ENCODE data around the gene RC3H1. TPM values are rescaled to one million over a fixed set of nuclear protein-coding genes. Genes with fewer than 3 reads are reported as not detected.

Gene RC3H1
- total and polyA plus RNA-seq, 10 of the 15 experiments (the other 5 are each of a cell fraction or from before 2014, with no cell fraction given): 1.4 to 33.9 (median 11.8) TPM

GRCh38 chr1:173946380-173946921 is 75.7 kb downstream of the RC3H1 start:
- Histone ChIP-seq H3K27me3 (replicated peaks in 1 of 2; ENCODE audit: control insufficient read depth in 2 of 2, insufficient read depth in 2 of 2, low read length in 1 of 2) (no peaks in the 10 kb centered on the region), H2AFZ (ENCODE audit: control insufficient read depth, low read depth, low read length) (no peak overlapping the region), H3K4me1 (ENCODE audit: control insufficient read depth, insufficient read depth, low read length) (no peaks in the 10 kb centered on the region), H3K79me2 (ENCODE audit: control insufficient read depth, insufficient read depth, low read length) (no peaks in the 10 kb centered on the region), H4K20me1 (ENCODE audit: control insufficient read depth, insufficient read depth) (no peaks in the 10 kb centered on the region), H3K9me3 (replicated peaks; ENCODE audit: control insufficient read depth, insufficient read depth, low read length) (no peaks in the 10 kb centered on the region), H3K4me2 (ENCODE audit: control insufficient read depth, insufficient read depth) (no peak overlapping the region), H3K9ac (ENCODE audit: control insufficient read depth, insufficient read depth, low read length) (no peak overlapping the region), H3K27ac (ENCODE audit: control insufficient read depth, insufficient read depth) (no peak overlapping the region), H3K4me3 (no peak overlapping the region), H3K36me3 (ENCODE audit: control insufficient read depth in 2 of 2, insufficient read depth in 2 of 2, low read length in 1 of 2) (peaks cover 8 to 51% of the 10 kb centered on the region in 2 experiments)
- no peak for DNase-seq (ENCODE audit: low read depth, low spot score)
- RAD21 ChIA-PET (ENCODE audit: unreplicated experiment): no interaction called here
- POLR2A ChIA-PET: no interaction called here
- FAIRE-seq: no peak
- intact Hi-C loops (cut with micrococcal nuclease; ENCODE audit: unreplicated experiment): loop anchor here (10.0 kb wide), 1 partner anchor 512 kb away; no protein-coding TSS in a partner anchor
- in situ Hi-C loops (cut with MboI): no loop called here
- WGBS (ENCODE audit: insufficient coverage, insufficient replicate concordance, low lambda C conversion rate, missing lambda C conversion rate): 34% methylated on average over 4 of the region's 4 CpGs
- no TSS peak for BruUV-seq (replicated peaks)
- CTCF ChIA-PET: interaction anchor here (1.0 to 1.5 kb wide), 3 partner anchors 16 to 1205 kb away, joined by 3 read pairs; no protein-coding TSS in a partner anchor
- SMC1A ChIA-PET (ENCODE audit: uncharacterized antibody, unreplicated experiment): interaction anchor here (0.6 to 1.5 kb wide), 4 partner anchors 9 to 576 kb away, joined by 3 to 8 read pairs (median 3); no protein-coding TSS in a partner anchor
- no peak for ATAC-seq
- no peak for TF ChIP-seq CREB1 (IDR thresholded peaks at IDR 0.05; ENCODE audit: low read depth)
- no peak for TF ChIP-seq EP300 (IDR thresholded peaks at IDR 0.05; ENCODE audit: borderline replicate concordance in 1 of 2, control insufficient read depth in 1 of 2, low read depth in 2 of 2, low read length in 2 of 2)
- TF ChIP-seq EZH2 (IDR thresholded peaks at IDR 0.05; ENCODE audit: borderline replicate concordance, control insufficient read depth, low read depth, low read length): no peak
- TF ChIP-seq IKZF1 (conservative IDR thresholded peaks at IDR 0.05): no peak
- no peak for TF ChIP-seq RUNX3 (IDR thresholded peaks at IDR 0.05; ENCODE audit: low read length)
- TF ChIP-seq SIX5 (IDR thresholded peaks at IDR 0.05; ENCODE audit: low read depth, low read length, severe bottlenecking): no peak
- TF ChIP-seq ZSCAN29 (IDR thresholded peaks at IDR 0.05): no peak
- TF ChIP-seq SRF (IDR thresholded peaks at IDR 0.05; ENCODE audit: low read depth in 2 of 2, low read length in 2 of 2): no peak
- no peak for TF ChIP-seq ZBTB40 (IDR thresholded peaks at IDR 0.05; ENCODE audit: borderline replicate concordance)
- TF ChIP-seq JUNB (IDR thresholded peaks at IDR 0.05): no peak
- TF ChIP-seq BRCA1 (IDR thresholded peaks at IDR 0.05; ENCODE audit: low read depth, low read length): no peak
- TF ChIP-seq NBN (IDR thresholded peaks at IDR 0.05): no peak
- no peak for TF ChIP-seq BACH1 (IDR thresholded peaks at IDR 0.05; ENCODE audit: borderline replicate concordance)
- TF ChIP-seq HSF1 (IDR thresholded peaks at IDR 0.05; ENCODE audit: low read depth, low read length): no peak
- TF ChIP-seq LARP7 (IDR thresholded peaks at IDR 0.05): no peak
- no peak for TF ChIP-seq CEBPB (IDR thresholded peaks at IDR 0.05; ENCODE audit: borderline replicate concordance in 1 of 2, low read depth in 2 of 2, low read length in 2 of 2)
- no peak for TF ChIP-seq NKRF (conservative IDR thresholded peaks at IDR 0.05)
- TF ChIP-seq KAT2A (conservative IDR thresholded peaks at IDR 0.05; ENCODE audit: control insufficient read depth, low read depth, low read length): no peak
